Type B pancreatic cell (in vitro differentiated cells): ENCODE data around the gene TENM4. TPM values are rescaled to one million over a fixed set of nuclear protein-coding genes. Genes with fewer than 3 reads are reported as not detected.

Experiments used
- DNase-seq: peaks from one replicate; pipeline ENCODE4 v3.0.0; 2021; ENCODE audit warnings: mixed read lengths; ENCODE audit not compliant: unreplicated experiment; ENCODE audit errors: extremely low spot score
- H3K27ac Mint-ChIP-seq: 2 replicates; pipeline ENCODE4 v1.8.0; 2021; ENCODE audit warnings: mild to moderate bottlenecking, mixed read lengths
- H3K27me3 Mint-ChIP-seq: 2 replicates; pipeline ENCODE4 v1.8.0; 2021; ENCODE audit warnings: mixed read lengths
- H3K36me3 Mint-ChIP-seq: 2 replicates; pipeline ENCODE4 v1.8.0; 2021; ENCODE audit warnings: mixed read lengths
- H3K4me1 Mint-ChIP-seq: one replicate; pipeline ENCODE4 v1.8.0; 2021; ENCODE audit warnings: mixed read lengths; ENCODE audit not compliant: unreplicated experiment
- H3K4me3 Mint-ChIP-seq: 2 replicates; pipeline ENCODE4 v1.8.0; 2021; ENCODE audit warnings: mild to moderate bottlenecking, mixed read lengths
- H3K9me3 Mint-ChIP-seq: 2 replicates; pipeline ENCODE4 v1.8.0; 2021; ENCODE audit warnings: mixed read lengths
- total RNA-seq: library from RNA; stranded (reverse); gene quantifications from 2 replicates; pipeline ENCODE4 v1.2.1, GENCODE V29; 2021; ENCODE audit warnings: low replicate concordance
- TF ChIP-seq, protein P1 (sequence below): fragments of 200-600 bp; sonication (generic); conservative IDR thresholded peaks from 2 replicates; pipeline ENCODE4 v1.5.0; 2021; ENCODE audit warnings: antibody characterized with exemption, mild to moderate bottlenecking

The TENM4 gene
- total RNA-seq, 1 donor from 2014 or later, result 156 TPM

DNA sequence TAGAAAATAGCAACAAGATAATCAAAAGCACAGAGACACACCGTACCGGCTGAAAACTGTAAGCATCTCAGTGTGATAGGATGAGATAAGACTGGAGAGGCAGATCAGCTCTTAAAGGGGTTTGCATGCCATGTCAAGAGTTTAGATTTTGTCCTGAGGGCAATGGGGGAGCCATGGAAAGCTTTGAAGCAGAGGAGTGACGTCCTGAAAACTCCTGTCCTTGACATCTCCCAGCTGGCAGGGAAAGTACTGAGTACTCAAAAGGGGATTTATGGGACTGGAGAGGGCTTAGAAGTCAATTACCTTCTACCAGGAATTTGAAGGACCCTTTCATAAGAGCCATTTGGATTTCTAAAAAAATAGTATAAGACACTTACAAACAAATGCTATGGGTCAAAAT lies 445.7 kb downstream of the TENM4 start:
- Mint-ChIP-seq H3K27me3 (no peaks in the 10 kb centered on the region), H3K36me3 (peaks cover 17% of the 10 kb centered on the region), H3K4me1 (peaks cover 14% of the 10 kb centered on the region), H3K9me3 (peaks cover 15% of the 10 kb centered on the region), H3K4me3 (no peak overlapping the region), H3K27ac (no peak overlapping the region)
- TF ChIP-seq, protein P1, sequence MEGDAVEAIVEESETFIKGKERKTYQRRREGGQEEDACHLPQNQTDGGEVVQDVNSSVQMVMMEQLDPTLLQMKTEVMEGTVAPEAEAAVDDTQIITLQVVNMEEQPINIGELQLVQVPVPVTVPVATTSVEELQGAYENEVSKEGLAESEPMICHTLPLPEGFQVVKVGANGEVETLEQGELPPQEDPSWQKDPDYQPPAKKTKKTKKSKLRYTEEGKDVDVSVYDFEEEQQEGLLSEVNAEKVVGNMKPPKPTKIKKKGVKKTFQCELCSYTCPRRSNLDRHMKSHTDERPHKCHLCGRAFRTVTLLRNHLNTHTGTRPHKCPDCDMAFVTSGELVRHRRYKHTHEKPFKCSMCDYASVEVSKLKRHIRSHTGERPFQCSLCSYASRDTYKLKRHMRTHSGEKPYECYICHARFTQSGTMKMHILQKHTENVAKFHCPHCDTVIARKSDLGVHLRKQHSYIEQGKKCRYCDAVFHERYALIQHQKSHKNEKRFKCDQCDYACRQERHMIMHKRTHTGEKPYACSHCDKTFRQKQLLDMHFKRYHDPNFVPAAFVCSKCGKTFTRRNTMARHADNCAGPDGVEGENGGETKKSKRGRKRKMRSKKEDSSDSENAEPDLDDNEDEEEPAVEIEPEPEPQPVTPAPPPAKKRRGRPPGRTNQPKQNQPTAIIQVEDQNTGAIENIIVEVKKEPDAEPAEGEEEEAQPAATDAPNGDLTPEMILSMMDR, result no peak
- no peak for DNase-seq

DNA sequence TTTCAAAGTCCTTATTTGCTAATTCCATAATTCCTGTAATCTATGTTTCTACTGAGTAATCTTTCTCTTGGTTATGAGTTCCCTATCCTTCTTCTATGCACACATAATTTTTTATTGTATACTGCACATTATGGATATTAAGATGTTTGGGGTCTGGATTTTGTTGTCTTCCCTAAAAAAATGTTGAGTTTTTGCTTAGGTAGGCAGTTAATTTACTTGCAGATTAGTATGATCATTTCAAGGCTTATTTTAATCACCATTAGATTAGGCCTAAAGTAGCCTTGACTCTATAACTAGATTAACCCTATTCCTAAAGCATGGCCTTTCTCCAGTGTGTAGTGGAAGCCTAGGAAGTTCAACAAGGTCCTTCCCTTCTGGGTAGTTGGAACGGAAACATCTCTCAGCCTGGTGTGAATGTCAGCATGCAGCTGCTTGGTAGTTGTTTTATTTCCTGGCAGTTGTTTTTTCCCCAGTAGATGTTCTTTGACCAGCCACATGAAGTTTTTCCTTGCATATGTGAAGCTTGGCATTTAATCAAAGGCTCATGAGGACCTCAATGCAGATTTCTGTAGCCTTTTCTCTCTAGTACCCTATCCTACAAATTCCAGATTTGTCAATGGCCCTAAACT lies 446.9 kb downstream of the TENM4 start:
- no peak for DNase-seq
- no peak overlapping the region for H3K27ac Mint-ChIP-seq
- H3K9me3 Mint-ChIP-seq, result peaks cover 8% of the 10 kb centered on the region
- no peaks in the 10 kb centered on the region for H3K27me3 Mint-ChIP-seq
- TF ChIP-seq, protein P1, result no peak
- H3K4me3 Mint-ChIP-seq, result no peak overlapping the region
- peaks cover 9% of the 10 kb centered on the region for H3K36me3 Mint-ChIP-seq
- peaks cover 20% of the 10 kb centered on the region for H3K4me1 Mint-ChIP-seq

DNA sequence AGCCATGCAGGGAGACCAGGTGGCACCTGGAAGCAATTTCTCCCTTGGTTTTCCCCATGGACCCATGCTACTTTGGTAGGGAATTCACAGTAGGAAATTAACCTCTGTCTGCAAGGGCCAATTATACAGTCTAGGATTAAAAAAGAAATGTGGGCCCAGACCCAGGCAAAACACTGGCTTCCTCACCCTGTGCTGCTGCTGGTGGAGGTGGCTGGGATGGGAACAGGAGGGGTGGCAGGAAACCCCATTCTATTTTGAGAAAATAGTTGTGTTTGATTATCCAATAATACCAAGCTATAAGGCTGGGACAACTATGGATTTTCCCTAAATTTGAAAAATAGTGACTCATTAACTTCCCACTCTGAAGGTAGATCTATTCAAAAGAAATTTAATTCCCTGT lies 449.1 kb downstream of the TENM4 start:
- peaks cover 8% of the 10 kb centered on the region for H3K9me3 Mint-ChIP-seq
- H3K4me3 Mint-ChIP-seq, result no peak overlapping the region
- TF ChIP-seq, protein P1, result no peak

DNA sequence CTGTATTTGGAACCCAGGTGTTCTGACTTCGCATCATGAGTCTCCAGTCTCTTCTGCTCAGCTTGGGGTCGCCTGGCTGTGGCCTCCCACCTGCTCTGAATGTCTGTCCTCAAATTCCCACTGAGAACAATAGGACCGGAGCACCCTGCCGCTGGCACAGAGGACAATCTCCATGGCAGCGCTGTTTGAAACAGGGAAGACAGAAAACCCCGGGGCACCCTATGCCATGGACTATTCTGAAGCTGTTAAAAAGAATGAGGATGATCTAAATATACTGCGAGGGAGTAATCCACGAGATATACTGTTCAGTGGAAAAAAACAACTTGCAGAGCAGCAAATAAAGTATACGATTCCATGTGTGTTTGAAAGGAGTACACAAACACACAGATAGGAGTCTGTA lies 450.6 kb downstream of the TENM4 start:
- no peak overlapping the region for H3K4me3 Mint-ChIP-seq
- peaks cover 8% of the 10 kb centered on the region for H3K9me3 Mint-ChIP-seq
- no peaks in the 10 kb centered on the region for H3K27me3 Mint-ChIP-seq
- no peak overlapping the region for H3K27ac Mint-ChIP-seq
- H3K4me1 Mint-ChIP-seq, result peaks cover 25% of the 10 kb centered on the region
- TF ChIP-seq, protein P1, result no peak
- DNase-seq, result no peak
- peaks cover 12% of the 10 kb centered on the region for H3K36me3 Mint-ChIP-seq

More for the DNA sequence above, 449.1 kb downstream of the TENM4 start:
- DNase-seq, result no peak
- H3K36me3 Mint-ChIP-seq, result peaks cover 12% of the 10 kb centered on the region
- no peaks in the 10 kb centered on the region for H3K27me3 Mint-ChIP-seq
- peaks cover 21% of the 10 kb centered on the region for H3K4me1 Mint-ChIP-seq
- H3K27ac Mint-ChIP-seq, result no peak overlapping the region

DNA sequence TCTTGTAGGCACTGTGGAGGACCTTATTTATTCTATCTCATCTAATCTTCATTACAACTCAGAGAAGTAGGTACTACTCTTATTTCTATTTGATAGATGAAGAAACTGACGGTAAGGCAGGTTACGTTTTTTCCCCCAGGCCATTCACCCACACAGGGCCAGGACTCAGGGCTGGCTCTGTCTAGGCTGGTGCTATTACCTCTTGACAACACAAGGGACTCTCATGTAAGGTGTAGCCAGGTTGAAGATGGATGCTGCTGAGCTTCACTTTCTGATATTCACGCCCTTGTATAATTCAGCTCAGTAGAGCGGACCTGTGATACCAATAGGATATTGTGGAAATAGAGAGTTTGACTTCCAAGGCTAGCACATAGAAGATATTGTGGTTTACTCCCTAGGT lies 453.1 kb downstream of the TENM4 start:
- H3K4me1 Mint-ChIP-seq, result peaks cover 26% of the 10 kb centered on the region
- peaks cover 6% of the 10 kb centered on the region for H3K36me3 Mint-ChIP-seq
- TF ChIP-seq, protein P1, result no peak
- no peak overlapping the region for H3K27ac Mint-ChIP-seq
- no peaks in the 10 kb centered on the region for H3K9me3 Mint-ChIP-seq
- no peak for DNase-seq
- H3K4me3 Mint-ChIP-seq, result no peak overlapping the region
- no peaks in the 10 kb centered on the region for H3K27me3 Mint-ChIP-seq
